DMS79 (cell line): ENCODE data around the gene KDM4B.
"Not testable (repeated sequence)": the region's sequence is repeated elsewhere in the genome, so short reads cannot be mapped to it uniquely, and the experiment has no call there.

ENCODE experiments used
- DNase-seq: peaks from one replicate; lab custom pipeline; 2025; lab: John Stamatoyannopoulos, UW

The KDM4B gene

DNA sequence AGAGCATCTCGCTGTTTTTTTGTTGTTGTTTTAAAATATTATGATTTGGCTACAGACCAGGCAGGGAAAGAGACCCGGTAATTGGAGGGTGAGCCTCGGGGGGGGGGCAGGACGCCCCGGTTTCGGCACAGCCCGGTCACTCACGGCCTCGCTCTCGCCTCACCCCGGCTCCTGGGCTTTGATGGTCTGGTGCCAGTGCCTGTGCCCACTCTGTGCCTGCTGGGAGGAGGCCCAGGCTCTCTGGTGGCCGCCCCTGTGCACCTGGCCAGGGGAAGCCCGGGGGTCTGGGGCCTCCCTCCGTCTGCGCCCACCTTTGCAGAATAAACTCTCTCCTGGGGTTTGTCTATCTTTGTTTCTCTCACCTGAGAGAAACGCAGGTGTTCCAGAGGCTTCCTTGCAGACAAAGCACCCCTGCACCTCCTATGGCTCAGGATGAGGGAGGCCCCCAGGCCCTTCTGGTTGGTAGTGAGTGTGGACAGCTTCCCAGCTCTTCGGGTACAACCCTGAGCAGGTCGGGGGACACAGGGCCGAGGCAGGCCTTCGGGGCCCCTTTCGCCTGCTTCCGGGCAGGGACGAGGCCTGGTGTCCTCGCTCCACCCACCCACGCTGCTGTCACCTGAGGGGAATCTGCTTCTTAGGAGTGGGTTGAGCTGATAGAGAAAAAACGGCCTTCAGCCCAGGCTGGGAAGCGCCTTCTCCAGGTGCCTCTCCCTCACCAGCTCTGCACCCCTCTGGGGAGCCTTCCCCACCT lies 183.3 kb downstream of the KDM4B start:
- DNase-seq, result no peak

GRCh38 chr19:5152767-5153532 lies 184.0 kb downstream of the KDM4B start:
- no peak for DNase-seq

DNA sequence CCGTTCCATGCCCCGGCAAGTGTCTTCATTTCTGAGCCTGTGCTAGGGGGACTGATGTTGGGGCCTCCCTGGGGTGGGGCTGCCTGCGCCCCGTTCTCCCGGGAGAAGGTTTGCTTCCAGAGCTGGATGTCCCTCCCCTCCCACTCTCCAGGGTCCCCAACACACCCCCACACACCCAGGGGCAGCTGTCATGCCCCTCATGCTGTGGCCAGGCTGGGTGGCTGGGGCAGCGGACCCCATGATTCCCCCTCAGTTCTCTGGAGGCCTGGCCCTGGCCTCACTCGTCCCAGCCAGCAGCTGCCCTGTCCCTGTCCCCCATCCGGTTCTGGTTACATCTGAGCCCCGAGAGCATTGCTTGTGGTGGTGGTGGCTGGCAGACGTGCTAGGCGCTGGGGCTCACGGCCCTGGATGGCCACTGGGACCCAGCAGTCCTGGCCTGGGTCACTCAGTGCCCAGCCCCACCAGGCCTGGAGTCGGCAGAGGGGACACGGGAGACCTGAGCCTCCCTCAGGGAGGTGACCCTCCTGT lies 184.8 kb downstream of the KDM4B start:
- no peak for DNase-seq

DNA sequence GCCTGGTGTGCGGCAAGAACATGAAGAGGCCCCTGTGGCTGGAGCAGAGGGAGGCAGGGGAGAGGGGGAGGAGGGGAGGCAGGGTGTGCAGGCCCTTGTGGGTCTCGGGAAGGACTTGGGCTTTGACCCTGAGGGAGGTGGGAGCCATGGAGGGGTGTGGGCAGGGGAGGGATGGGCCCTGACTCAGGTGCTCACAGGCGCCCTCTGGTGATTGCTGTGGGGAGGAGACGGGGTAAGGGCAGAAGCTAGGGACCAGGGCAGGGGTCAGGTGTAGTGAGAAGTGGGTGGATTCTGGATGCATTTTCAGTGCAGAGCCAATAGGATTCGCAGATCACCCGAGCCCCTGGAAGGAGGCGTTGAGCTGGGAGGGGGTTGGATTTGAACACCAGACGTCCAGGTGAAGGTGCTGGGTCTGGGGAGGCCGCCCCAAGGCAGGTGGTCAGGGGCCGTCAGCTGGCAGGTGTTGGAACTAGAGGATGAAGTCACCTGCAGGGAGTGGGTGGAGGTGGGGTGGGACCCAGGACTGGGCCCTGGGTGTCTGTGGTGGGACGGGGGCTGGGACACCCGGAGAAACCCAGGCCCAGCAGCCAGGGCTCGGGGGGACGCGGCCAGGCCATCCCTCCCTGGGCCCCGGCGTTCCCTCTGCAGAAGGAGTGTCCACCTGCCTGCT lies 185.4 kb downstream of the KDM4B start:
- no peak for DNase-seq

DNA sequence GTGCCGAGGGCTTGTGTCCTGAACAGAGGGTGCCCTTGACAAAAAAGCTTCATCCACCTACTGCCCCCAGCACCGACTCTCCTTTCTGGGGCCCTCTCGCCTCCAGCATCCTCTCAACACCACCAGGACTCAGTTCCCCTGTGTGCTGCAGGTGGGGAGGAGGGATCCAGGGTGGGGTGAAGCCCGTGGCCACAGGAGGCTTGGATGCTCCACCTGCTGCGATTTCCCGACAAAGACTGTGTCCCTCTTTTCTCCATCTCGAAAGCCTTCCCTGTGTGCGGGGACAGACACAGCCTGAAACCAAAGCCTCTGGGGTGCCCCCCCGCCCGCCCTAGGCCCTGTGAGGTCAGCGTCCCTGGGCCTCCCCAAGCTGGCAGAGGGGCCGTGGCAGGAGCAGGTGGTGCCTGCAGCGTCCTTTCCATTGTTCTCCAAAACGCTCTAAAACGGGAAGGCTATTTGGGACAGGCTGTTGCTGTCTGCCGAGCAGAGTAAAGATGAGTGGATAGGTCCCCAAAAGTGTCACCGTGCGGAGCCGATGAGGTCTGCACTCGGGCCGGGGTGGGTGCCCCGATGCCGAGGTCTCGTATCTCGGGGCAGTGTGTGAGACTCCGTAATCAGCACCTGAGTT lies 186.0 kb downstream of the KDM4B start:
- DNase-seq, result no peak

DNA sequence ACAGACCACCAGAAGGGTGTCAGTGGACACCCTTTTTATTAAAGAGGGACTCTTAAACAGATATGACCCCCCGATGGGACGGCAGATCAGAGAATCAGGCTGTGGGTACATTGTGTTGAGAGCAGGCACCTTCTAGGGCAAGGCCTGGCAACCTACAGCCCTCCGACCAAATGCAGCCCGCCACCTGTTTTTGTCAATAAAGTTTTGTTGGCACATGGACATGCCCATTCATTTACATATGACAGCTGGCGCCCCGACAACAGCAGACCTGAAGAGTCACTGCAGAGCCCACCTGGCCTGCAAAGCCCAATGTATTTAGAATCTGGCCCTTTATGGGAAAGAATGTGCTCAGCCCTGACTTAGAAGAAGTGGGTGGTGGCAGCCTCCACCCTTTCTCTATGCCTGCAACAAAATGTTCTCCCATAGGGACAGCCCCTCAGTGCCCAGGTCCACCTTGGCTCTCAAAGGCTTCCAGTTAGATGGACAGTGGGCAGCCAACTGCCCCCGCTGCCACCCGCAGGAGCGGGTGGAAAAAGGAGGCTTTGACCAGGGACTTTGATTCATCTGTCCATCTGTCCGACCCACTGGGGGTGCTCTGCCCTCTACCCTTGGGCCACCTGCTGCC lies 186.8 kb downstream of the KDM4B start:
- DNase-seq, result no peak

- no peak for DNase-seq
Measured at GRCh38 chr19:5156231-5156986, 187.5 kb downstream of the KDM4B start.

GRCh38 chr19:5157186-5157585 lies 188.3 kb downstream of the KDM4B start:
- no peak for DNase-seq

GRCh38 chr19:5158549-5159134 lies 189.7 kb downstream of the KDM4B start:
- not testable (repeated sequence) for DNase-seq

DNA sequence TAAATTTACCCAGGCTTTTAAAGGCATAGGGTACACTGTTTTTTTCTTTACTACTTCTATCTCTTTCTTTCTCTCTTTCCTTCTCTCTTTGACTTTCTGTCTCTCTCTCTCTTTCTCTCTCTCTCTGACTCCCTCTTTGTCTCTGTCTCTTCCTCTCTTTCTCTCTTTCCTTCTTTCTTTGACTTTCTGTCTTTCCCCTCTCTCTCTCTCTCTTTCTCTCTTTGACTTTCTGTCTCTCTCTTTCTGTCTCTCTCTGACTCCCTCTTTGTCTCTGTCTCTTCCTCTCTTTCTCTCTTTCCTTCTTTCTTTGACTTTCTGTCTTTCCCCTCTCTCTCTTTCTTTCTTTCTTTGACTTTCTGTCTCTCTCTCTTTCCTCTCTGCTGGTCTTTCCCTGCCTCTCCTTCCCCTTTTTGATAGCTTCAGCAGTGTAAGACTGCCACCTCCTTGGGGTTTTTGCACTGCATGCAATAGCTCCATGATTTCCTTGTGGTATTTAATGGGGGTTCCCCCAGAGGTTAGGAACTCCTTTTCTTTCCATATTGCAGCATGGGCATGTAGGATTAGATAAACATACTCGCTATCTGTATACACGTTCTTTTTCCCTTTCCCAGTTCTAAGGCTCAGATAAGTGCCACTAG lies 191.4 kb downstream of the KDM4B start:
- not testable (repeated sequence) for DNase-seq

DNA sequence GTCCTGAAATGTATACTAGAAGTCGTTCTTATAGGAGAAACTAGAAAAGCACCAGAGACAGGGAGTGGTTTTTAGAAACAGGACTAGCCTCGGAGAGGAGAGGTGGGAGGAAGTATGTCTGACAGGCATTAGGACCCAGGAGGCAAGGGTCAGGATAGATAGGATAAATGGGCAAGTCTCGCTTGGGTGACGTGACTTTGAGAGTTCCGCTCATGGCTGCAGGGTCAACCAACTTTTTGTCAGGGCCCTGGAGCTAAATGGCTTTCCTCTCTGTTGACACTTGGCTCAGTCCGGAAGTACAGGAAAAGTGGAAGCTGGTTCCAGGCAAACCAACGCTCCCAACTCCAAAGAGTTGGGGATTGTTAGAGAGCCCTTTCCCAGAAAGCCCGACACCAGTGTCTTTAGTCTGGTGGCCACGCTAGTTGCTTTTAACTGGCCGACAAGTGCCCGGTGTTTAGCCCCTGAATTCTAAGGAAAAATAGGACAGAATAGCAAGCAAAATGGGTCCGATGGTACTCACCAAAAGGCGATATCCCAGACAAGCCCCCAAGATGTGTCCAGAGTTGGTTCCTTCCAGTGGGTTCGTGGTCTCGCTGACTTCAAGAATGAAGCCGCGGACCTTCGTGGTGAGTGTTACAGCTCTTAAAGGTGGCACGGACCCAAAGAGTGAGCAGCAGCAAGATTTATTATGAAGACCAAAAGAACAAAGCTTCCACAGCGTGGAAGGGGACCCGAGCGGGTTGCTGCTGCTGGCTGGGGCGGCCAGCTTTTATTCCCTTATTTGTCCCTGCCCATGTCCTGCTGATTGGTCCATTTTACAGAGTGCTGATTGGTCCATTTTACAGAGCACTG lies 196.2 kb downstream of the KDM4B start:
- DNase-seq, result not testable (repeated sequence)

- no peak for DNase-seq
Measured at GRCh38 chr19:5165697-5166019, 196.7 kb downstream of the KDM4B start.

DNA sequence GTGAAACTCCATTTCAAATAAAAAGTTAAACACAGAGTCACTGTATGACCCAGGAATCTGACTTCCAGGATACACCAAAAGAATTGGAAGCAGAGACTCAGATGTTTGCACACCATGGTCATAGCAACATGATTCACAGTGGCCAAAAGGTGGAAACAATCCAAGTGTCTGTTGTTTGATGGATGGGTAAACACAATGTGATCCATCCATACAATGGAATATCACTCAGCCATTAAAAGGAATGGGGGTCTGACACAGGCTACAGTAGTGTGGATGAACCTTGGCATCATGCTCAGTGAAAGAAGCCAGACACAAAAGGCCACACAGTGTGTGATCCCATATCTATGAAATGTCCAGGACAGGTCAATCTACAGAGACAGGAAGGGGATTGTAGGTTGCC lies 197.3 kb downstream of the KDM4B start:
- no peak for DNase-seq

DNA sequence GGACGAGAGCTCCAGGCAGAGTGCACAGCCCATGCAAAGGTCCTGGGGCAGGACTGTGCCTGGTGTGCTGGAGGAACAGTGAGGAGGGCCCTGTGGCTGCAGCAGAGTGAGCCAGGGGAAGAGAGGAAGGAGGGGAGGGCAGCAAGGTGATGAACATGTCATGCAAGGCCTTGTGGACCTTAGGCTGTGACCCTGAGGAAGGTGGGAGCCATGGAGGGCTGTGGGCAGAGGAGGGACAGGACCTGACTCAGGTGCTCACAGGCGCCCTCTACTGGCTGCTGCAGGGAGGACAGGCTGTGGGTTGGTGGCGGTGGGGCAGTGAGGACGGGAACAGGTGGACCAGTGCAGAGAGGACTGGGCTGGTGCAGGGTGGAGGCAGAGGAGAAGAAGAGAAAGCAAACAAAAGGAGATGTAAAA lies 201.4 kb downstream of the KDM4B start:
- no peak for DNase-seq

DNA sequence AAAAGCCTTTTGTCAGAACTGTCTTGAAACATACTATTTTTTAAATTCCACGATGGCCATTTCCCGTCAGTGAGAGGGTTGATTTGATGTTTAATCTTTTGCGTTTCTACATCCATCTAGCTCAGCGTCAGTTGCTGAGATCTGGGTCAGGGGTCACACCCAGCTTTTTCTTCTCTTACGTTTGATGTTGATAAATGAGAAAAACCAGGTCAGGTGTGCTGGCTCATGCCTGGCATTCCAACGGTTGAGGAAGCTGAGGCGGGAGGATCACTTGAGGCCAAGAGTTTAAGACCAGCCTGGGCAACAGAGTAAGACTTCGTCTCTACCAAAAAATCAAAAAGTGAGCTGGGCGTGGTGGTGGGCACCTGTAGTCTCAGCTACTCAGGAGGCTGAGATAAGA lies 202.8 kb downstream of the KDM4B start:
- no peak for DNase-seq

DNA sequence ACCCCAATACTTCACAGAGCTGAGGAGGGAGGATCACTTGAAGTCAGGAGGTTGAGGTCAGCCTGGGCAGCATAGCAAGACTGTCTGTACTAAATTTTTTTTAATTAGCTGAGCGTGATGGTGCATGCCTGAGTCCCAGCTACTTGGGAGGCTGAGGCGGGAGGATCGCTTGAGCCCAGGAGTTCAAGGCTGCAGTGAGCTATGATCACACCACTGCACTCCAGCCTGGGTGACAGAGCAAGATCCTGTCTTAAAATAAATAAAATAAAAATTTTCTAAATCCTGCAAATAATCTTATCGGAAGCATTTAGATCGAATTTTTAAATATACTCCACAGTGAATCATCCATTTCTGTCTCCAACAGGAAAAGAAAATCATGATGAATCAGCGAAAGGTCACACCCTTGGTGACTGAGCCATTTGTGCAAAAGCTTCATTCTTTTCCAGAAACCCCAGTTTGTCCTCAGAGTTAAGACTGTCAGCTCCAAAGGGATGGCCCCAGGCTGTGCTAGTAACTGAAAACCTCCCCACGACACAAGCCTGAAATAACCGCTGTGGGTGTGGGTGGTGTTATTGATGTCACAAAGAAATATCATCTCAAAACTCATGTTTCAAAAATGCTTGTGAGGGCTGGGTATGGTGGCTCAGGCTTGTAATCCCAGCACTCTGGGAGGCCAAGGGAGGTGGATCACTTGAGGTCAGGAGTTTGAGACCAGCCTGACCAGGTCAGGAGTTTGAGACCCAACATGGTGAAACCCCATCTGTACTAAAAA lies 204.1 kb downstream of the KDM4B start:
- no peak for DNase-seq

DNA sequence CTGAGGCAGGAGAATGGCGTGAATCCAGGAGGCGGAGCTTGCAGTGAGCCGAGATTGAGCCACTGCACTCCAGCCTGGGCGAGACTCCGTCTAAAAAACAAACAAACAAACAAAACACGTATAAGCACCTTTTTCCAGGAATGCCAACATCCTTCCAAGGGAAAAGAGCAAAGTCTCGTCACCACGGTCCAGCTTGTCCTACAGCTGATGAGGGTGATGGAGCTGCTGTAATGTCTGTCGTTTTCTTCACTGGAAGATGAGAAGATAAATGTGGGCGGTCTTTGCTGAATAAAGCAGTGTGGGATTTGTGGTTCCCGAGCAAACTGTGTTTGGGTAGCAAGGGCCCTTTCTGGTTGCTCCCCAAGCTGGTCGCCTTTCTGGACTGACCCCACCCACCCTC lies 205.1 kb downstream of the KDM4B start:
- no peak for DNase-seq

GRCh38 chr19:5177745-5178450 lies 209.0 kb downstream of the KDM4B start:
- DNase-seq, result no peak
